Heart left ventricle (tissue), 16 donors: ENCODE measurements around the gene TRPC1. TPM values are rescaled to one million over a fixed set of nuclear protein-coding genes. Genes with fewer than 3 reads are reported as not detected.

Experiments used
- ATAC-seq, 4 donors: fragments of 200-7000 bp; cut with Tn5 transposase; one replicate each; pipeline ENCODE4 v1.9.1; 2020 to 2022; ENCODE audit warnings: moderate library complexity in 4 of 4, mild to moderate bottlenecking in 3 of 4, moderate number of reproducible peaks in 1 of 4
- DNase-seq, 5 donors: peaks; one replicate each; pipeline ENCODE4 v3.0.0-alpha.2; 2020
- H3K27ac ChIP-seq, 12 donors: fragments of 200-600 bp; sonication (generic) in 4 of 12; one replicate each; pipeline versions ENCODE4 v1.5.0 to v1.8.0; 2016 to 2022; ENCODE audit warnings: mild to moderate bottlenecking in 2 of 12
- H3K27me3 ChIP-seq, 9 donors: fragments of 200-600 bp; sonication (generic) in 2 of 9; one replicate each; pipeline versions ENCODE4 v1.5.1 to v1.8.0; 2016 to 2022; ENCODE audit warnings: mild to moderate bottlenecking in 3 of 9
- H3K36me3 ChIP-seq, 9 donors: fragments of 200-600 bp; sonication (generic) in 2 of 9; one replicate each; pipeline versions ENCODE4 v1.5.0 to v1.8.0; 2018 to 2022; ENCODE audit warnings: mild to moderate bottlenecking in 2 of 9
- H3K4me1 ChIP-seq, 12 donors: fragments of 200-600 bp; sonication (generic) in 4 of 12; one replicate each; pipeline versions ENCODE4 v1.5.0 to v1.8.0; 2016 to 2022; ENCODE audit warnings: mild to moderate bottlenecking in 3 of 12
- H3K4me3 ChIP-seq, 12 donors: fragments of 200-600 bp; sonication (generic) in 4 of 12; one replicate each; pipeline versions ENCODE4 v1.5.0 to v1.8.0; 2017 to 2022; ENCODE audit warnings: mild to moderate bottlenecking in 9 of 12, moderate library complexity in 4 of 12
- H3K9me3 ChIP-seq, 12 donors: fragments of 200-600 bp; sonication (generic) in 4 of 12; one replicate each; pipeline versions ENCODE4 v1.5.0 to v1.8.0; 2016 to 2022; ENCODE audit warnings: mild to moderate bottlenecking in 1 of 12
- CTCF ChIP-seq, 12 donors: fragments of 200-600 bp; sonication (generic) in 4 of 12; IDR thresholded peaks; one replicate each; pipeline versions ENCODE4 v1.5.0 to v1.8.0; 2018 to 2022; ENCODE audit warnings: antibody characterized with exemption in 12 of 12, mild to moderate bottlenecking in 5 of 12
- POLR2A ChIP-seq, 2 donors: fragments of 450-650 bp; IDR thresholded peaks; one replicate each; pipeline ENCODE4 v1.6.1; 2017; ENCODE audit warnings: antibody characterized with exemption in 2 of 2, mild to moderate bottlenecking in 2 of 2, moderate library complexity in 2 of 2
- WGBS, 4 donors: extraction: QIAGEN DNeasy Blood & Tissue Kit in 2 of 4; methylation state at CpG; one replicate each; pipeline versions ENCODE4 v1.1.5 to v1.1.7; 2013 to 2018; 5-methylcytosine and 5-hydroxymethylcytosine counted together
- intact Hi-C, 10 donors: fragments of 100-400 bp; cut with DNase I; formaldehyde crosslinking; loops; one replicate each; pipeline versions ENCODE4 v1.11.1 to v1.14.2; 2022
- polyA plus RNA-seq, 2 donors: library from polyadenylated mRNA; stranded (reverse); fragments of 200-250 nt; gene quantifications; one replicate each; pipeline ENCODE4 v1.2.3, GENCODE V29; 2013
- total RNA-seq, 9 donors: library from RNA; depleted of rRNA in 2 of 9; stranded (reverse); fragments of >200 nt in 2 of 9; fragmentation: NEBNext Ultra II Directional in 3 of 9; extraction: Animal tissue kit (Norgen Biotek cat#: 25700) in 3 of 9; gene quantifications; one replicate each; pipeline versions ENCODE4 v1.1.0 to v1.2.4, GENCODE V29; 2016 to 2023
- donor health status: ischemic (EF 13 %, LVEDD 7.1; RV severe dilation, severe dysfunction).
- donor health status: healthy with polysubstance abuse.
- donor health status: DM: no; HTN: yes; CAD: no.
- donor health status: DM: no; HTN: no; CAD: no.
- donor health status: ischemic (EF 25% LVEDD 6.9; RV normal size, moderate dysfunction).
- donor health status: ischemic (EF 25% LVEDD 5.7; RV mildly dilated, moderate dysfunction).
- donor health status: healthy.
- donor health status: DM: yes; HTN: yes; CAD: no.
- donor health status: ischemic (EF 35%, LVEDD 5.7; RV mildly dilated, moderate dysfunction).
- donor health status: nonischemic (EF 11% LVEDD 7.7; RV severe dilation, severe dysfunction).
- donor health status: DM: yes; HTN: yes; CAD: no.
- donor health status: PGD.
- donor health status: ischemic (EF 29% LVEDD 5.4; RV normal size, mild dysfunction).
- donor health status: nonischemic (EF 23%, LVEDD 6.1; RV moderate dilation, normal function).

TRPC1 gene
- total and polyA plus RNA-seq, 11 donors: 3.0 to 14.2 (median 10.0) TPM

- no peaks in the 10 kb centered on the region for H3K27me3 ChIP-seq
- H3K9me3 ChIP-seq: no peaks in the 10 kb centered on the region
- H3K27ac ChIP-seq: no peak overlapping the region
- WGBS, 4 donors: 93 to 97% (median 97%) methylated on average over 3 of the region's 3 CpGs
- DNase-seq (no peak), ATAC-seq (no peak)
- no peak overlapping the region for H3K4me3 ChIP-seq
- TF ChIP-seq POLR2A (IDR thresholded peaks at IDR 0.05): no peak
- no peak for TF ChIP-seq CTCF (IDR thresholded peaks at IDR 0.05)
- peaks cover 0 to 6% (median 0%) of the 10 kb centered on the region in 9 donors for H3K36me3 ChIP-seq
- intact Hi-C loops: loop anchor here in 2 of 10 donors (10.0 kb wide), 1 partner anchor 273 kb away; the partner anchor contains the start of gene U2SURP (in 2 of the 2)
- peaks cover 0 to 21% (median 6%) of the 10 kb centered on the region in 12 donors for H3K4me1 ChIP-seq
Measured at GRCh38 chr3:142732066-142732465, 8.2 kb downstream of the TRPC1 start.

GRCh38 chr3:142734834-142735233 lies 11.0 kb downstream of the TRPC1 start:
- Histone ChIP-seq H3K4me1 (peaks cover 0 to 24% (median 6%) of the 10 kb centered on the region in 12 donors), H3K27me3 (no peaks in the 10 kb centered on the region), H3K9me3 (no peaks in the 10 kb centered on the region), H3K4me3 (peak overlapping the region in 1 of 12 donors; percentile 28), H3K36me3 (no peaks in the 10 kb centered on the region), H3K27ac (peak overlapping the region in 10 of 12 donors; percentile 29 to 76 (median 56))
- 58 to 72% (median 64%) methylated on average over 2 of the region's 2 CpGs for WGBS, 4 donors
- intact Hi-C loops: loop anchor here in 2 of 10 donors (10.0 kb wide), 1 partner anchor 270 kb away; the partner anchor contains the start of gene U2SURP (in 2 of the 2)
- TF ChIP-seq POLR2A (IDR thresholded peaks at IDR 0.05) (no peak), CTCF (IDR thresholded peaks at IDR 0.05) (no peak)
- ATAC-seq (peak in 3 of 4 donors; percentile 49 to 75 (median 52)), DNase-seq (no peak)

- ATAC-seq: peak; percentile 88 to 95 (median 90)
- Histone ChIP-seq H3K4me3 (peak overlapping the region in 2 of 12 donors; percentile 3 to 28), H3K4me1 (peaks cover 0 to 24% (median 6%) of the 10 kb centered on the region in 12 donors), H3K9me3 (no peaks in the 10 kb centered on the region), H3K27me3 (no peaks in the 10 kb centered on the region), H3K36me3 (no peaks in the 10 kb centered on the region), H3K27ac (peak overlapping the region in 10 of 12 donors; percentile 29 to 76 (median 56))
- intact Hi-C loops: loop anchor here in 2 of 10 donors (10.0 kb wide), 1 partner anchor 269 kb away; the partner anchor contains the start of gene U2SURP (in 2 of the 2)
- peak in 1 of 5 donors; percentile 30 for DNase-seq
- TF ChIP-seq POLR2A (IDR thresholded peaks at IDR 0.05) (no peak), CTCF (IDR thresholded peaks at IDR 0.05) (no peak)
Measured at GRCh38 chr3:142735462-142735861, 11.6 kb downstream of the TRPC1 start.

GRCh38 chr3:142738396-142738795 lies 14.6 kb downstream of the TRPC1 start:
- H3K4me3 ChIP-seq: no peak overlapping the region
- intact Hi-C loops: loop anchor here in 2 of 10 donors (10.0 kb wide), 1 partner anchor 266 kb away; the partner anchor contains the start of gene U2SURP (in 2 of the 2)
- TF ChIP-seq CTCF (IDR thresholded peaks at IDR 0.05): no peak
- TF ChIP-seq POLR2A (IDR thresholded peaks at IDR 0.05): no peak
- H3K36me3 ChIP-seq: no peaks in the 10 kb centered on the region
- peaks cover 0 to 24% (median 6%) of the 10 kb centered on the region in 12 donors for H3K4me1 ChIP-seq
- no peak overlapping the region for H3K27ac ChIP-seq
- DNase-seq (no peak), ATAC-seq (no peak)
- H3K27me3 ChIP-seq: no peaks in the 10 kb centered on the region
- no peaks in the 10 kb centered on the region for H3K9me3 ChIP-seq
